ENCODE measurements around the gene APLF.
A peak's percentile ranks its signal among the peaks of the same experiment; 100 is the strongest.

Gene APLF

DNA sequence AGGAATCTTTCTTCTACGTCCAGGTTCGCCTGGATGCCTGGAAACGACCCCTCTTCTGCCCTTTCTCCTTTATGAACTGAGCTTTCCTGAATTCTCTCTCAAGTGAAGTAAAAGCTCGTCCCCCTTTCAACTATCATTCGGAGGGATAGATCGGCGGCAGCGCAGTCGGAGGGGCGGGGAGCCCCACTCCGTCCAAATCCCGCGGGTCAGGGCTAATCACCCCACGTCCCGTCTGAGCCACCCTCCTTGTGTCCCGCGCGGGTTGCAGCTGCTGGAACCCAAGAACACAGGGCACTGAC lies 658 bp upstream of the APLF start:
- POLR2A ChIA-PET = interaction anchor here (1.0 kb wide), 2 partner anchors 128 to 465 kb away, joined by 3 read pairs; no protein-coding TSS in a partner anchor
- TF ChIP-seq ZNF384 (IDR thresholded peaks at IDR 0.05) (no peak), FOXK2 (IDR thresholded peaks at IDR 0.05) (no peak), BHLHE40 (IDR thresholded peaks at IDR 0.05; ENCODE audit: borderline replicate concordance) (no peak), ARNT (IDR thresholded peaks at IDR 0.05) (no peak), NFRKB (IDR thresholded peaks at IDR 0.05) (no peak), ELF4 (IDR thresholded peaks at IDR 0.05) (no peak), HDGF (IDR thresholded peaks at IDR 0.05; ENCODE audit: borderline replicate concordance) (no peak), L3MBTL2 (conservative IDR thresholded peaks at IDR 0.05) (no peak), TARDBP (IDR thresholded peaks at IDR 0.05) (no peak), LEF1 (IDR thresholded peaks at IDR 0.05; ENCODE audit: borderline replicate concordance) (no peak), CTBP1 (IDR thresholded peaks at IDR 0.05; ENCODE audit: borderline replicate concordance) (no peak), FOXA1 (IDR thresholded peaks at IDR 0.05) (no peak), SUZ12 (IDR thresholded peaks at IDR 0.05) (no peak)
- TF ChIP-seq, protein P1, sequence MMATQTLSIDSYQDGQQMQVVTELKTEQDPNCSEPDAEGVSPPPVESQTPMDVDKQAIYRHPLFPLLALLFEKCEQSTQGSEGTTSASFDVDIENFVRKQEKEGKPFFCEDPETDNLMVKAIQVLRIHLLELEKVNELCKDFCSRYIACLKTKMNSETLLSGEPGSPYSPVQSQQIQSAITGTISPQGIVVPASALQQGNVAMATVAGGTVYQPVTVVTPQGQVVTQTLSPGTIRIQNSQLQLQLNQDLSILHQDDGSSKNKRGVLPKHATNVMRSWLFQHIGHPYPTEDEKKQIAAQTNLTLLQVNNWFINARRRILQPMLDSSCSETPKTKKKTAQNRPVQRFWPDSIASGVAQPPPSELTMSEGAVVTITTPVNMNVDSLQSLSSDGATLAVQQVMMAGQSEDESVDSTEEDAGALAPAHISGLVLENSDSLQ (IDR thresholded peaks at IDR 0.05) = no peak
- CTCF ChIA-PET = interaction anchor here (0.9 to 1.8 kb wide), 3 partner anchors 129 to 459 kb away, joined by 5 to 8 read pairs (median 7); no protein-coding TSS in a partner anchor
- DNase-seq (ENCODE audit: extremely low spot score) = no peak

DNA sequence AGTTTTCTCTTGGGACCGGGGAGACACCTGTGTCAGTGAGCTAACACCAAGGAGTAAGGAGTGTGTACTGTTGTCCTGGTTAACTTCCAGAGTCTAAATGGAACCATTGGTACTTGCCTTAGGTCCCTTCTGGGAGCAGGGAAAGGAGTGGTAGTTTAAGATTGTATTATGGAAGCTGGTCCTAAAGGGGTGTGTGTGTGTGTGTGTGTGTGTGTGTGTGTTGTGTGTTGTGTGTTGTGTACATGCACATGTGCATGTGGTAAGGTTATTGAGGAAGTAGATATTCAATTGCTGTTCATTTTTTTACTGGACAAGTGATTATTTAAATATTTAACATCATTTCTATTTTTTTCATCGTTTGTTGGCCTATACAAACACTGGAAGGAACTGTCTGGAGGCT lies 1.4 kb downstream of the APLF start:
- ChIA-PET POLR2A (interaction anchor here (0.6 kb wide), 1 partner anchor 65 kb away, joined by 3 read pairs; no protein-coding TSS in a partner anchor), CTCF (no interaction called here)
- TF ChIP-seq, protein P1 (IDR thresholded peaks at IDR 0.05) = no peak
- TF ChIP-seq BHLHE40 (IDR thresholded peaks at IDR 0.05; ENCODE audit: borderline replicate concordance) (no peak), FOXK2 (IDR thresholded peaks at IDR 0.05) (no peak), LEF1 (IDR thresholded peaks at IDR 0.05; ENCODE audit: borderline replicate concordance) (no peak), L3MBTL2 (conservative IDR thresholded peaks at IDR 0.05) (no peak), CTBP1 (IDR thresholded peaks at IDR 0.05; ENCODE audit: borderline replicate concordance) (no peak), SUZ12 (IDR thresholded peaks at IDR 0.05) (no peak), HDGF (IDR thresholded peaks at IDR 0.05; ENCODE audit: borderline replicate concordance) (no peak)
- no peak for DNase-seq (ENCODE audit: extremely low spot score)

DNA sequence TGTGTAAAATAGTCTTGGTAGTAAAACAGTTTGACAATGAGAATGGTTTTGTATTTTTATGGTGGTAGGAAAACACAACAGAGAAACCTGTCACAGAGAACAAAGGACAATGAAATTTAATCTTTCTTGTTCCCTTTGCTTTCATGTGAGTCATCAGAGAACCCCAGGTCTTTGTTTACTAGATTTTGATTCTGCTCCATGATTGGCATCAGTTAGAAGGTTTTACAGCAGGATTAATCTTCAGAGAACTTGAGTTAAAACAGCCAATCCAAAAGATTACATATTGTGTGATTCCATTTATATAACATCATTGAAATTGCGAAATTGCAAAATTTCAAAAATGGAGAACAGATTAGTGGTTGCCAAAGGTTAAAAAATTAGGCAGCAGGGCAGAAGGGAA lies 2.5 kb downstream of the APLF start:
- ChIA-PET CTCF (no interaction called here), POLR2A (no interaction called here)
- TF ChIP-seq SUZ12 (IDR thresholded peaks at IDR 0.05) = no peak
- TF ChIP-seq BHLHE40 (IDR thresholded peaks at IDR 0.05; ENCODE audit: borderline replicate concordance) = no peak
- TF ChIP-seq ZNF384 (IDR thresholded peaks at IDR 0.05) = no peak
- TF ChIP-seq, protein P1 (IDR thresholded peaks at IDR 0.05) = peak; percentile 56
- TF ChIP-seq CTBP1 (IDR thresholded peaks at IDR 0.05; ENCODE audit: borderline replicate concordance) = 0 out of 2 replicates have a peak, but pooled peaks have one; percentile 50
- no peak for DNase-seq (ENCODE audit: extremely low spot score)

DNA sequence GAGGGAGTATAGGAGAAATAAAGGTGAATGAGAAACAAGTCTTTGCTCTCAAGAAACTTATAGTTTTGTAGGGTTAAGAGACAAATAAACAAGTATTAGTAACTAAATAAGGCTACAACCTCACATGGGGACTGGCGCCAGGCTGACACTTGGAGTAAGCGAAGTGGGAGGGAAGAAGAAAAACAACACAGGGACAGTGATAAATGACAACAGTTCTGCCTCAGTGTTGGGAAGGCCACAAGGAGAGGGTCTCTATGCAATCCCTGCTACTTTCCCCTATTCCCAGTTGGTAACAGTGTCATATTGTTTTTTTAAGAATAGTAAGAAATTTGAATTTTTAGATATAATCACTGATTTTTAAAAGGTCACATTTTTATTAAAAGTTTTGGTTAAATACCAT lies 4.0 kb downstream of the APLF start:
- CTCF ChIA-PET = no interaction called here
- POLR2A ChIA-PET = no interaction called here
- no peak for DNase-seq (ENCODE audit: extremely low spot score)
- TF ChIP-seq SUZ12 (IDR thresholded peaks at IDR 0.05) (no peak), CTBP1 (IDR thresholded peaks at IDR 0.05; ENCODE audit: borderline replicate concordance) (no peak)
- TF ChIP-seq, protein P1 (IDR thresholded peaks at IDR 0.05) = peak; percentile 52

DNA sequence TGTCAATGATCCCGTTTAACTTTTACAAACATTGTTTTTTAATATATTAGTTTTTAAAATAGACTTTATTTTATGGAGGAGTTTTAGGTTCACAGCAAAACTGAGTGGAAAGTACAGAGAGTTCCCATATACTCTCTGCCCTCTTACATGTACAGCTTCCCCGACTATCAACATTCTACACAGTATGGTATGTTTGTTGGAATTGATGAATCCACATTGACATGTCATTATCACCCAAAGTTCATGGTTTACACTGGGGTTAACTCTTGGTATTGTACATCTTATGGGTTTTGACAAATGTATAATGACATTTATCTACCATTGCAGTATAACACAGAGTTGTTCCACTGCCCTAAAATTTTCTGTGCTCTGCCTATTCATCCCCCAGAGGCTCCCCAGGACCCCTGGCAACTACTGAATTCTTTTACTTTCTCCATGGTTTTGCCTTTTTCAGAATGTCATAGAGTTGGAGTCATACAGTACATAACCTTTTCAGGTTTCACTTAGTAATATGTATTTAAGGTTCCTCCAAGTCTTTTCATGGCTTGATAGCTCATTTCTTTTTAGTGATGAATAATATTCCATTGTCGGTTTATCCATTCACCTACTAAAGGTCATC lies 5.5 kb downstream of the APLF start:
- ChIA-PET POLR2A (no interaction called here), CTCF (no interaction called here)
- no peak for DNase-seq (ENCODE audit: extremely low spot score)
- TF ChIP-seq BHLHE40 (IDR thresholded peaks at IDR 0.05; ENCODE audit: borderline replicate concordance) (no peak), FOXM1 (IDR thresholded peaks at IDR 0.05; ENCODE audit: borderline replicate concordance) (no peak), ZNF384 (IDR thresholded peaks at IDR 0.05) (no peak), NFRKB (IDR thresholded peaks at IDR 0.05) (no peak), TARDBP (IDR thresholded peaks at IDR 0.05) (no peak), L3MBTL2 (conservative IDR thresholded peaks at IDR 0.05) (no peak), FOXK2 (IDR thresholded peaks at IDR 0.05) (no peak), SUZ12 (IDR thresholded peaks at IDR 0.05) (no peak), CTBP1 (IDR thresholded peaks at IDR 0.05; ENCODE audit: borderline replicate concordance) (no peak), HDGF (IDR thresholded peaks at IDR 0.05; ENCODE audit: borderline replicate concordance) (no peak), ELF4 (IDR thresholded peaks at IDR 0.05) (no peak), SP1 (IDR thresholded peaks at IDR 0.05) (no peak), ARNT (IDR thresholded peaks at IDR 0.05) (no peak), FOXA1 (IDR thresholded peaks at IDR 0.05) (no peak)
- TF ChIP-seq, protein P1 (IDR thresholded peaks at IDR 0.05) = no peak
